HG02759 (cell line): ENCODE data around the gene LHX3.

ENCODE experiments used
- ATAC-seq: cut with Tn5 transposase; IDR thresholded peaks from one replicate; pipeline ENCODE4 v1.9.1; 2021; ENCODE audit warnings: mild to moderate bottlenecking, moderate library complexity; ENCODE audit not compliant: unreplicated experiment

Gene LHX3

GRCh38 chr9:136179761-136180160 is 25.2 kb downstream of the LHX3 start:
- no peak for ATAC-seq

GRCh38 chr9:136179101-136179616 is 25.8 kb downstream of the LHX3 start:
- ATAC-seq, result no peak

- ATAC-seq, result no peak
These were observed 26.2 kb downstream of the LHX3 start for GRCh38 chr9:136178773-136179075.

- no peak for ATAC-seq
These were observed 26.7 kb downstream of the LHX3 start for GRCh38 chr9:136178061-136178772.

GRCh38 chr9:136177224-136177623 is 27.7 kb downstream of the LHX3 start:
- ATAC-seq, result no peak

- ATAC-seq, result no peak
These were observed 29.2 kb downstream of the LHX3 start for GRCh38 chr9:136175616-136176197.

GRCh38 chr9:136174779-136175615 is 29.9 kb downstream of the LHX3 start:
- ATAC-seq, result no peak

GRCh38 chr9:136173648-136174290 is 31.2 kb downstream of the LHX3 start:
- ATAC-seq, result no peak

GRCh38 chr9:136172412-136173079 is 32.4 kb downstream of the LHX3 start:
- no peak for ATAC-seq

GRCh38 chr9:136171801-136172411 is 33.0 kb downstream of the LHX3 start:
- ATAC-seq, result no peak

GRCh38 chr9:136171009-136171800 is 33.7 kb downstream of the LHX3 start:
- no peak for ATAC-seq

- no peak for ATAC-seq
These were observed 34.7 kb downstream of the LHX3 start for GRCh38 chr9:136170006-136170901.

- no peak for ATAC-seq
These were observed 35.4 kb downstream of the LHX3 start for GRCh38 chr9:136169495-136169894.

GRCh38 chr9:136163248-136163850 is 41.6 kb downstream of the LHX3 start:
- no peak for ATAC-seq

GRCh38 chr9:136160995-136161610 is 43.8 kb downstream of the LHX3 start:
- ATAC-seq, result no peak

- no peak for ATAC-seq
These were observed 44.5 kb downstream of the LHX3 start for GRCh38 chr9:136160381-136160841.

GRCh38 chr9:136159851-136160250 is 45.1 kb downstream of the LHX3 start:
- no peak for ATAC-seq
